ENCODE results near the gene GALNT1.

The GALNT1 gene

GRCh38 chr18:35683021-35683420 lies 101.5 kb downstream of the GALNT1 start:
- no peaks in the 10 kb centered on the region for H3K9me3 ChIP-seq (ENCODE audit: control insufficient read depth, insufficient read depth, low read length)
- H3F3A ChIP-seq (ENCODE audit: control insufficient read depth, insufficient read depth), result no peaks in the 10 kb centered on the region
- no peaks in the 10 kb centered on the region for H3K27me3 ChIP-seq (ENCODE audit: control insufficient read depth, low read length)
- no peak overlapping the region for H3K27ac ChIP-seq (ENCODE audit: low read depth, low read length)
- no peaks in the 10 kb centered on the region for H3K9me2 ChIP-seq (replicated peaks; ENCODE audit: control insufficient read depth, low read length)
- TF ChIP-seq EZH2phosphoT487 (IDR thresholded peaks at IDR 0.05; ENCODE audit: borderline replicate concordance, low read length), result no peak
- TF ChIP-seq CTCF (IDR thresholded peaks at IDR 0.05; ENCODE audit: low read depth, low read length, poor library complexity, severe bottlenecking), result no peak
- no peaks in the 10 kb centered on the region for H3K79me2 ChIP-seq (ENCODE audit: control insufficient read depth, low read length)
- H3K4me3 ChIP-seq (ENCODE audit: low read length), result no peak overlapping the region
- no peaks in the 10 kb centered on the region for H4K20me1 ChIP-seq (ENCODE audit: control insufficient read depth, insufficient read depth, low read depth, low read length)
- H3K4me2 ChIP-seq (ENCODE audit: low read length), result no peak overlapping the region
- H3K36me3 ChIP-seq (ENCODE audit: control insufficient read depth, low read length), result peaks cover 8% of the 10 kb centered on the region
- no peaks in the 10 kb centered on the region for H3K4me1 ChIP-seq (ENCODE audit: control insufficient read depth, low read length)

GRCh38 chr18:35688757-35689156 lies 107.2 kb downstream of the GALNT1 start:
- H3K9me2 ChIP-seq (replicated peaks; ENCODE audit: control insufficient read depth, low read length), result no peaks in the 10 kb centered on the region
- H3K9me3 ChIP-seq (ENCODE audit: control insufficient read depth, insufficient read depth, low read length), result no peaks in the 10 kb centered on the region
- H3K4me2 ChIP-seq (ENCODE audit: low read length), result no peak overlapping the region
- no peaks in the 10 kb centered on the region for H3K79me2 ChIP-seq (ENCODE audit: control insufficient read depth, low read length)
- no peaks in the 10 kb centered on the region for H3K4me1 ChIP-seq (ENCODE audit: control insufficient read depth, low read length)
- no peak for TF ChIP-seq EZH2phosphoT487 (IDR thresholded peaks at IDR 0.05; ENCODE audit: borderline replicate concordance, low read length)
- no peak for TF ChIP-seq CTCF (IDR thresholded peaks at IDR 0.05; ENCODE audit: low read depth, low read length, poor library complexity, severe bottlenecking)
- H3K36me3 ChIP-seq (ENCODE audit: control insufficient read depth, low read length), result peaks cover 26% of the 10 kb centered on the region
- no peak overlapping the region for H3K27ac ChIP-seq (ENCODE audit: low read depth, low read length)
- no peak overlapping the region for H3K4me3 ChIP-seq (ENCODE audit: low read length)
- no peaks in the 10 kb centered on the region for H3K27me3 ChIP-seq (ENCODE audit: control insufficient read depth, low read length)
- H4K20me1 ChIP-seq (ENCODE audit: control insufficient read depth, insufficient read depth, low read depth, low read length), result no peaks in the 10 kb centered on the region
- no peaks in the 10 kb centered on the region for H3F3A ChIP-seq (ENCODE audit: control insufficient read depth, insufficient read depth)

GRCh38 chr18:35689728-35690127 lies 108.2 kb downstream of the GALNT1 start:
- Histone ChIP-seq H3K9me2 (replicated peaks; ENCODE audit: control insufficient read depth, low read length) (no peaks in the 10 kb centered on the region), H3K27me3 (ENCODE audit: control insufficient read depth, low read length) (no peaks in the 10 kb centered on the region), H3K79me2 (ENCODE audit: control insufficient read depth, low read length) (no peaks in the 10 kb centered on the region), H3K36me3 (ENCODE audit: control insufficient read depth, low read length) (peaks cover 28% of the 10 kb centered on the region), H3K4me2 (ENCODE audit: low read length) (no peak overlapping the region), H3K4me3 (ENCODE audit: low read length) (no peak overlapping the region), H4K20me1 (ENCODE audit: control insufficient read depth, insufficient read depth, low read depth, low read length) (no peaks in the 10 kb centered on the region), H3K4me1 (ENCODE audit: control insufficient read depth, low read length) (no peaks in the 10 kb centered on the region), H3K9me3 (ENCODE audit: control insufficient read depth, insufficient read depth, low read length) (no peaks in the 10 kb centered on the region), H3F3A (ENCODE audit: control insufficient read depth, insufficient read depth) (no peaks in the 10 kb centered on the region), H3K27ac (ENCODE audit: low read depth, low read length) (no peak overlapping the region)
- TF ChIP-seq EZH2phosphoT487 (IDR thresholded peaks at IDR 0.05; ENCODE audit: borderline replicate concordance, low read length) (no peak), CTCF (IDR thresholded peaks at IDR 0.05; ENCODE audit: low read depth, low read length, poor library complexity, severe bottlenecking) (no peak)

GRCh38 chr18:35691625-35692024 lies 110.1 kb downstream of the GALNT1 start:
- H3K4me3 ChIP-seq (ENCODE audit: low read length), result no peak overlapping the region
- H3K27me3 ChIP-seq (ENCODE audit: control insufficient read depth, low read length), result no peaks in the 10 kb centered on the region
- no peaks in the 10 kb centered on the region for H3K9me3 ChIP-seq (ENCODE audit: control insufficient read depth, insufficient read depth, low read length)
- H3K4me2 ChIP-seq (ENCODE audit: low read length), result no peak overlapping the region
- no peaks in the 10 kb centered on the region for H3K9me2 ChIP-seq (replicated peaks; ENCODE audit: control insufficient read depth, low read length)
- H3K4me1 ChIP-seq (ENCODE audit: control insufficient read depth, low read length), result no peaks in the 10 kb centered on the region
- H3K79me2 ChIP-seq (ENCODE audit: control insufficient read depth, low read length), result no peaks in the 10 kb centered on the region
- H3F3A ChIP-seq (ENCODE audit: control insufficient read depth, insufficient read depth), result no peaks in the 10 kb centered on the region
- H4K20me1 ChIP-seq (ENCODE audit: control insufficient read depth, insufficient read depth, low read depth, low read length), result no peaks in the 10 kb centered on the region
- TF ChIP-seq EZH2phosphoT487 (IDR thresholded peaks at IDR 0.05; ENCODE audit: borderline replicate concordance, low read length), result no peak
- no peak for TF ChIP-seq CTCF (IDR thresholded peaks at IDR 0.05; ENCODE audit: low read depth, low read length, poor library complexity, severe bottlenecking)
- no peak overlapping the region for H3K27ac ChIP-seq (ENCODE audit: low read depth, low read length)
- peaks cover 32% of the 10 kb centered on the region for H3K36me3 ChIP-seq (ENCODE audit: control insufficient read depth, low read length)
